Measurements from ENCODE around the gene FHL2.
"Not testable (repeated sequence)": the region's sequence is repeated elsewhere in the genome, so short reads cannot be mapped to it uniquely, and the experiment has no call there.

Gene FHL2, protein sequence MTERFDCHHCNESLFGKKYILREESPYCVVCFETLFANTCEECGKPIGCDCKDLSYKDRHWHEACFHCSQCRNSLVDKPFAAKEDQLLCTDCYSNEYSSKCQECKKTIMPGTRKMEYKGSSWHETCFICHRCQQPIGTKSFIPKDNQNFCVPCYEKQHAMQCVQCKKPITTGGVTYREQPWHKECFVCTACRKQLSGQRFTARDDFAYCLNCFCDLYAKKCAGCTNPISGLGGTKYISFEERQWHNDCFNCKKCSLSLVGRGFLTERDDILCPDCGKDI

DNA sequence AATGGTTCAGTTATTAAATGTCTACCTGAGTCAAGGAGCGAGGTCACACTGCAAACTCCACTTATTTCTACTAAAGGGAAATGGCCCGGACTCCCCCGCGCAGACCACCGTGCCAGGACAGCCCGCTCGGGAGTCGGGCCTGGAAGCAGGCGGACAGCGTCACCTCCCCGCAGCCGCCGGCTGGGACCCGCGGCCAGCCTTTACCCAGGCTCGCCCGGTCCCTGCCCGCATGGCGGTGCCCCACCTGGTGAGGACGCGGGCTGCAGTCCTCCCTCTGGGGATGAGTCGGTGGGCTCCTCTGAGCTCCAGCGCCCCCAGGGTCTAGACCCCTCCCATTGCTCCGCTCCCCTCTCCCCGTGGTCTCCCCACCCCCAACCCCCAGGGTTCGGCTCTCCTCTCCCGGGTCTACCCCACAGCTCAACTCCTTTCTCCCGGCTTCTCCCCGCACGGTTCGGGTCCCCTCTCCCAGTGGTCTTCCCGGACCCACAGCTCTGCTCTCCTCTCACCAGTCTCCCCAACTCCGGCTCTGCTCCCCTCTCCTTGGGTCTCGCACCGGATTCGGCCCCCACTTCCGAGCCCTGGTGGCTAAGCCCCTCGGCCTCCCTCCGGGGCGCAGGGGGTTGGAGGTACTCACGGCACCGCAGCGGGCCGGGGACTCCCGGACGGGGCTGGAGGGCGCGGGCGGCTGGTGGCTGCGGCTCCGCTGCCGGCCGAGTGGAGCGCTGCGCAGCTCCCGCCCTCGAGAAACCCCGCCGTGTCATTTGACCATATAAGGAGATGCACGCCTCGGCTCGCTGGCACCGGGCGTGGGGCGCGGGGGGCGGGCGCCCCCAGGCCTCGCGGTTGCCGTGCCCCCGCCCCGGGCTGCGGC is at the start of gene FHL2:
TSS of gene FHL2 (minus strand) at position 716 of the 871 bp plus-strand sequence. CDS start 12,535 bp downstream, outside the sequence.
- DNase-seq, result peak; percentile 23 to 53 (median 35)

DNA sequence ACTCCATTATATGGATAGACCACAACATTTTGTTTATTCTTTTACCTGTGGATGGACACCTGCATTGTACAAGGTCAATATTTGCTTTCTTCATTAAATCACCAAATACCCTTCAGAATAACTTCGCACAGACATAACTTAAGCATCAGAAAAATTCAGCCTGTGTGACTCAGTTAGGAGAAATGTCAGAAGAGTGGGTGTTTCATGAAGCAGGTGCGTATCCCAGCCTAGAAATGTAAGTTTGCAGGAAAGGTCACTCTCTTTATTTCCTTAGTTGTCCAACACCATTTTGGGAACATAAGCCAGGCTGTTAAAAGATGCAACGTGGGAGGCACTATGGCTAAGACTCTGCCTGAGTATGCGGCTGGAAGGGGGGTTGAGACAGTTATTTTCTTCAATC is 48.6 kb upstream of the FHL2 start:
- DNase-seq, result no peak

DNA sequence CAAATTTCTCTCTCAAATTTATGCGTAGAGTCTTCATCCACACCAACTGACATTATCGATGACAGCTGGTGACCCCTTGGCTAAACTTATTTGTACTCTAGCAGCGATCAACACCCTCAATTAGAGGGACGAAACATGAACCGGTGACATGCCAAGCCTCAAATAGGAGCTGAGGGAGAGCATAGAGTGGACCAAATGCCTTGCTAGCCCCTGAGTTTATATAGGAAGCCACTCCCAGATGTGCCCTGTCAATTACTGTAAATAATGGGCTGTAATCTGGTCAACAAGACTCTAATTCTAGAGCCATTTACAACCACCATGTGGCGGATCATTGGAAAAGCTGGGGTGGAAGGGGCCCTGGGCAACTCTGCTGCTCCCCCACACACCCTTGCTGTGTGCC is 47.6 kb upstream of the FHL2 start:
- DNase-seq, result no peak

DNA sequence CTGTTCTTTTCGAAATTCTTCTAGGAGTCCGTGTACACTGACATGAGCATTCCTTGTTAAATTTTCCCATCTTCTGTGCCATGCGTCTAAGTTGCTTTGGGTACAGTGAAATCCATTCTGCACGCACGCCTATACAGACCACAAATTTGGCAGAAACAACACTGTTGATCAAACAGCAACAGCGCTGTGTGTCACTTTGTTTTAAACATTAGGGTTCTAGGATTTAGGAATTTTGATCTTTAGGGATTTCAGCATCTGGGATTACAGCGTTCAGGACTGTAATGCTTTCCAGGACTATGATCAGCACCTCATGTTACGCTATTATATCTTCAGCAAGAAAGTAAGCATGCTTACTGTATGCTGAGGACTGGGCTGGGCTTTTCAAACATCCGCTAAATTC is 47.1 kb upstream of the FHL2 start:
- no peak for DNase-seq

DNA sequence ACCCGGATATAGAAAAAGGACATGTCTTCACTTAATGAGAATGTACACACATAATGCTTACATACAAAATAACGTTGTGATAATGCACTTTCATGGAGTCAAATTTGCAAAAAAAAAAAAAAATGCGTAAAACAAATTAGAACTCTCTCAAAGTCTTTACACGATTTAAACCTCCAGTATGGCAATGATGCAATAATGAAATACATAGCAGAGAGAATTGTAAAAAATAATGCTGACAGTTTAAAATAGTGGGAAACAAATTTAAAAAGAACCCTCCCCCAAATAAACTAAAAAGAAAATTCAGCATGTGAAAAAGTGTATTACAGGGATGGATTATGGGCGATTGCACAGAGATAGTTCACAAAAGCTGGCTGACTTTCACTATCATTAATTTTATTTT is 46.6 kb upstream of the FHL2 start:
- DNase-seq, result no peak

DNA sequence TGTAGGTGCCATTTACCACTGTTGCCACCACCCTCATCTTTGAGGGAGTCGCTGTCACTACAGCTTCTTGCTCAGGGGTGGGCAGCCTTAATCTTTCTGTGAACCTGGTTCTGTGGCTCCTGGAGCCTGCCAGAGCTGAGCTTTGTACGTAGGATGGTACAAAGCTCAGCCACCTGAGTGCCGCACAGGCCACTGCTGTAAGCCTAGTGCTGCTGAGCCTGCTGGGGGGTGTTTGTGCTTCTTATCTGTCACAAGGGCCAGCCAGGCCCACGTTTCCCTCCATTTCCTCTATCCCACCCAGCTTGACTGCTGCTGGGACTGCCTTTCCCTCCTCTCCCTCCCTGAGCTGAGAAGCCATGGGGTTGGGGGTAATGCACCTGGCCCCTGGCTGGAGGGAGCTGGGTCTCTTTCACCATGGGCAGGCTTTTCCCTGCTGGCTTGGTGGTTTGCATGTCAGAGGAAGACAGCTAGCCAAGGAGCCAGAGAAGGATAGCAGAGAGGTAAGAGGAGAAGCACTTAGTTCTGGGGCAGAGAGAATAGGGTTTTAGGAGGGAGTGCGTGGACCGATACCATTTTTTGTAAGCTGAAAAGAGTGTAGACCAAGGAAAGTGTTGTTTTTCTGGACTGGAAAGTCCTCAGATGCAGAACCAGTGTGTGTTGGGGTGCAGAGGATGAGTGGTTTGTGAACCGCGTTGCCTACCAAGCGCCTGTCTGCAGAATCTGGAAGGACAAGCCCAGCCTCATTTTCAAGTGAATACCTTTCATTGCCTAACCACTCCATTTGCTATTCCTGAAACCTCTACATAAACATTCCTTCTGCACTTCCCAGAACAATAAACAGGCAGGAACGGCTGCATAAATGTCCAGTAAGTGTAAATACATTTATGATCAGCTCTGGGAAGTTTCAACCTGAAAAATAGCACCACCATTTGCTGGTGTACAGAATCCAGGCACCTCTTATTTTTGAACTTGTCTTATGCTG is 45.1 kb upstream of the FHL2 start:
- DNase-seq, result no peak

DNA sequence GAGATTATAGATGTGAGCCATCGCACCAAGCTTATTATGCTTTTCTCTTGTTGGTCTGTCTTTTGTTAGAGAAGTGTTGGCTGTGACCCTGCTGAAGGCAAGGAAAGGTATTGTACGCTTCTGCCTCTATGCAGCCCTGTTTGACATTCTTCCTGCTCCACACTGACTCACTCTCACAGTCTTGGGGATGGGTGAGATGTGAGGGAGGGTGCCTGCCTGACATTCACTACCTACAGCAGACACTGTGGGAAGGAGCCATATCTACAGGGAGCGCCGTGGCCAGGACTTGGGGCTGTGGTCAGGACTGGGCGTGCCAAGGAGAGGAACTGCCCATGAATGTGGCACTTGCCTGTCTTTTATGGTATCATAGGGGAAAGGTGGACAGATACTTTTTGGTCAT is 43.9 kb upstream of the FHL2 start:
- DNase-seq, result no peak

DNA sequence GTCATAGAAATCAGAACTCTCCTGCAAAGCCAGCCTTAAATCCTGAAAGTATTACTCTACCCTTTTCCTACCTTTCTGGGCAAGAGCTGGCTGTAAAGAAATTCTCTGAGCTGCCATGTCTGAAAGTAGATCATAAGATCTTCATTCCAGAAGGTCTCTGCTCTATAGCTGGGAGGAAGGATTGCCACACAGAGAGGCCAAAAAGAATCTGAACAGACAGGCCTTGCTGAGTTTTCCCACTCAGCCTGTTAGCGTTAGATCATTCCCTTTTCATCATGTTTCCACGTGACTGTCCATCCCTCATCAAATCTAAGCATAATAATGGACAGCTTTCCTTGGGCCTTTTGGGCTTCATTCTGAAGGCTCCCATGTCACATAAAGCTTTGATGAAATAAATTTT is 43.2 kb upstream of the FHL2 start:
- no peak for DNase-seq

DNA sequence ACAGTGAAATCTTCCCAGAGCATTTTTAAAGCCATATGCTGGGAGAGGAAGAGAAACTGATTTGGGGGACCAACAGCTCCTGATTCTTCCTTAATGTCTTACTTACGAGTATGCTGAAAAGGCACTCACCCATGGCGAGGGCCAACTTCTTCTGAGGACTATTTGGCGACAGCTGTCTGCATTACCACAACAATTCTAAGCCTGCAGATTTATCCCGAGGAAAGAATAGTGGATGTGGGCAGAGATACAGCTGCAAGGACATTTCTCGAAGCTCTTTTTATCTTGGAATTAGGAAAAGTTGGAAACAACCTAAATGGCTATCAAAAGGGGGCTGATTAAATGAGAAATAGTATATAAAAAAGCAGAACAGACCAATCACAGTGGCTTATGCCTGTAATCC is 40.3 kb upstream of the FHL2 start:
- DNase-seq, result no peak

DNA sequence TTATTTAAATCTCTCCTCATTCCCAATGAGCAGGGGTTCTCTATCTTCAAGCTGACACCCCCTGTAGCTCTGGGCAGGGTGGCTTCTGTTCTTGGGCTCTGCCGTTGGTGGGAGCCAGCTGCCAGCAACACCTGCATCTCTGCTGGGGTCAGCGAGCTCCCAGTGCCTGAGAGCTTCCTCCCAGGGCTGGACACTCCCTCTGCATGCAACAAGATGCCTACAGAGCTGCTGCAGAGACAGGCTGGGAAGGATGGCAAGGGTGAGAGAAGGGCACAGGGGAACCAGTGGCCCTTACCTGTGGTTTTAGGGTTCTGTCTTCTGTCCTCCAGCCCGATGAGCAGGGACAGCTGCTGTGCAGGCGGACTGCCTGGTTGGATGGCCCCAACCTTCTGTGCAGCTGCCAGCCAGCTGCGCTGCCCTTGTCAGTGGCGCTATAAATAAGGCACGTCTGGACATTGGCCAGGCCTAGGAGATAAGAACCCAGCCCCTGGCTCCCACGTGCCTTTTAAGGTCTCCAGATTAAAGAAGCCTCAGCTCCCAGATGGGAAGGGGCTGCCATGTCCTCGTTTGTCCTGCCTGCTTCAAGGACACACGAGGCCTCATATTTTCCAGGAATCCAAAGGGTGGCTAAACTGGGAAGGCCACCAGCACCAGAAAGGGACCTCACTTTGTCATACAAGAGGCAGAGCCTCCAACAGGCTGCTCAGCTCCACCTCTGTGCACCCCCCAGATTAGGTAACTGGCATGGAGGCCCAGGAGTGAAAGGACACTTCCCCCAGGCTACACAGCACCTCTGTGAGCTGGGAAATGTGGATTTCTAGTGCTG is 39.5 kb upstream of the FHL2 start:
- DNase-seq, result no peak

DNA sequence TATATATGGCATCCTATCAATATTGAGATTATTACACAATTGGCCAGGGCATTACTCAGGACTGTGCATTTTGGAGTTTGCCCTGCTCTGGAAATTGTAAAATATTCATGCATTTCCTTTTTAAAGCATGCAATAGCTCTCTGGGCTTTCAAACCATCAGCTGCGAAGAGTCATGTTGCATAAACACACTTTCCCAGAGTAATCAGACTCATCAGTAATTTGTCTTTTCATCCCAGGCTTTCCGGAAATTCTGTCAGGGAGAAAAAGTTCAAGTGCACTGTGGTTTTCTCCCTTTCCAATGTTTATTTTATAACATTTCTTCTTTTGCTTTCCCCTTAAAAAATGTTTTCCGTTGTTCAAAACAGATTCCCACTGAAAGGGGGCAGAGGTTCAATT is 38.9 kb upstream of the FHL2 start:
- no peak for DNase-seq

DNA sequence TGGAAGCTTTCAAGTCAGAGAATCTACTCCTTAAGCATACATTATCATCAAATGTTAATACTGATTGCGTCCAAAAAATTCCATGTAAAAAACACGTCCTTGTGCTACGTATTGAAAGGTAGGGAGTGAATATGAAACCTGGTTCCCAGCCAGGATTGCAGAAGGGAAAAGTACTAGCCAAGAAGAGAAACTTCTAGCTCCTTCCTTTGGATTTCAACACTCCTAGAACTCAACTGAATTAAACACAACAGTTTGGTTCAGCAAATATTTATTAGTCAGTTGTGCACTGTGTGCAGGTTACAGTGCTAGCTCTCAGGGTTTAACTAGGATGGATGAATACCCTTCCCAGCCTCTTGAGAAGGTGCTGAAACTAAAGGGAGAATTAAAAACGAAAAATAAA is 33.9 kb upstream of the FHL2 start:
- DNase-seq, result no peak

DNA sequence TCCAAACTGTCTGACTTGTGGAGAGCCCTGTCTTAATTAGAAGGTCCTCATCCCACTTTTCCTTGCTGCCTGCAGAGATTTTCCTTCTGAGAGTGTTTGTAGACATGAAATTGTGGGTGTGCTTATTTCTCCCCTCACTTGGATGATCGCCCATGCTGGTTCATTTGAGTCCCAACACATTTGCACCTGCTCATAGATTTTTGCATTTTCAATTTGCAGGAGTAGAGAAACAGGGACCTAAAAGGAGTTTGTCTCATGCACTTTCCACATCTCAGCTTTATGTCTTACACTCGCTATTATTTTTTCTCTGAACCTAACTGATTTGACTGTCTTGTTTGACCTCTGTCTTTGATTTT is 33.2 kb upstream of the FHL2 start:
- DNase-seq, result no peak

DNA sequence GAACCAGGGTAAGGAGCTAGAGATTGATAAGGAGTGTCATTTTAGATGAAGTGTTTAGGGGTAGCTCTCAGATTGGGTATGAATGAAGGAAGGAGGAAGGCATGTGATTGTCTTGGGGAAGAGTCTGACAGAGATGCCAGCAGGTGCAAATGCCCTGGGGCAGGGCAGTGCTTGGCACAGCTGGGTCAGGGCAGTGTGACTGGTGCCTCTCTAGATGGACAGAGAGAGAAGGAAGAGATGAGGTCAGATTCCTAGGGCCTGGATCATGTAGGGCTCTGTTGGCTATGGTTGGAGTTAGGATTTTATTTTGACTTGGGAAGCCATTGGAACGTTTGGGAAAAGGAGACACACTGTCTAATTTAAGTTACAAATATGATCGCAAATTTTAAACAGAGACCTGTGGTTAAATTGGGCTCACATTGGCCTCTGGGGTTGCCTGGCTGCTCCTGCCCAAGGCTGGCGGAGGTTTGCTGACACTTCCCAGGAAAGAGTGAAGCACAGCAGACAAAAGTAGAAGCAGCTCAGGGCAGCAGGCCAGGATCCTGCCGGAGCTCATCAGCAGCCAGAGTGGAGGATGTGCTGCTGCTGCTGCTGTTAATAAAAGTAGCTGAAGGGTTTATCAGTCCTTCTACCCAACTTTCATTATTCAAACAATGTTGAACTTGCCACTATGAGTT is 32.7 kb upstream of the FHL2 start:
- no peak for DNase-seq

DNA sequence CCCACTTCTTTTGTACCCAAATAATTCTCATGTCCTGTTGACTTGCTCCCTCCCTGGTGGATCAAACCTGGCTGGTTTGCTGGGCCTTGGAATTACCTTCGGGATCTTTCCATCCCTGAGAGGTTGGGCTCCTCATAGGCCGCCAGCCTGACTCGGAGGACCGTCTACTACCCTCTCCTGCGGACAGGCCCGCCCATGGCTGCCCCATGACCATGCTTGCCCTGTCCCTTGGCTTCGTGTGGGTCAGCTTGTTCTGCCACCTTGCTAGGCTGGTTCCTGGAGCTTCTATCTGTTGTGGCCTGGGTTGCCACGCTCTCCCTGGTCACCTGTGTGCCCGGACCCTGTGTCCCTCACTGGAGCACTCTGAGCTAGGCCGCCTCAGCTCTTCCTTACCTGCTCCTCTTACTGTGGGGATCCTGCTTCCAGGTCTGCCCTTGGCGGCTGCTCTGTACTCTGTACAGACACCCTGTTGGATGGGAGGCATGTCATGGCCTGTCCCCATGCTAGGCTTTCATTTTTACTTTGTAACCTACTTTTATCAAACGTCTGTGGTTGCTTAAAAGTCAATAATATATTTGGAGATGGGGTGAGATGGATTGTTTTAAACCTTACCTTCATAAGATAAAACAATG is 29.7 kb upstream of the FHL2 start:
- no peak for DNase-seq

DNA sequence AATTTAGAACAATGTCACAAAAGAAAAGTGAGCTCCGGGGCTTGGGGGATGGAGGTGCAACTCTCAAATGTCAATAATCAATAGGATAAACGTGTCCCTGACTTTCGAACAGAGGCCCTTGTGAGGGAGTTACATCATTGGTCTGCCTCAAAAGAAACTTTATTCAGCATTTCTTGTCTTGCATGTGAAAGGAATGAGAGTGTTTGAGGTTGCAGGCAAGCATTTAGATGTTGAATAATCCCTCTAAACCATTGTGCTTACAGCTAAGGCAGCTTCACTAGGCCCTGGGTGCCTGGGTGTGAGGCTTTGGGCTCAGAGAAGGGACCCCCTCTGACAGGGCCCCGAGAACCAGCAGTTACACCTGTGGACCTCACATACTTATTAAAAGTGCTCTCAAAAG is 28.6 kb upstream of the FHL2 start:
- DNase-seq, result no peak

DNA sequence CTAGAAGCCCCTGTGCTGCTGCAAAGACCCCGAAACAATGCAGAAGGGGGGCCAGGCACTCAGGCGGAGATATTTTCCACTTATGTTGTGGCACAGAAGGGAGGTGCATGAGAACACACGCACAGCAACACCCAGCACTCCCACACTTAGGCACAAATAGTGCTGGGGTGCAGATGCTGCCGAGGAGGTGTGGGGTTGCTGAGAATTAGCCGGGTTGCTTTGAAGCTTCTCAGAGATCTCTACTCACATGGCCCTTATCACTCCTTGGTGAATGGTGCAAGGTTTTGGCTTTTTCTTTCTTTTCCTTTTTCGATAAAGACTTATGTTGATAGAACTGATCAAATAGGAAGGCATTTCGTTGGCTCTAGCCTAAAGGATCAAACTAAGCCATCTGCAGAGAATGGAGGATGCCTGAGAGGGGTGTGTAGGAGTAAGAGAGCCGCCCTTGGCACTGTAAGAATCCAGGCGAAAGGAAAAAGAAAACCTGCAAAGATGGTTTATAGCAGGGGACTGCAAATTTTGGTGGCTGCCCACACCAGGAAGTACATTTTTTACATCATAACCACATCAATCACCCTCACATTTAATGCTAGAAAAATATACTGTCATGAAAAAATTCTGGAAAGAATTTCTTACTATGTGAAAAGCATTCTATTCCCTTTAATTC is 27.9 kb upstream of the FHL2 start:
- no peak for DNase-seq

DNA sequence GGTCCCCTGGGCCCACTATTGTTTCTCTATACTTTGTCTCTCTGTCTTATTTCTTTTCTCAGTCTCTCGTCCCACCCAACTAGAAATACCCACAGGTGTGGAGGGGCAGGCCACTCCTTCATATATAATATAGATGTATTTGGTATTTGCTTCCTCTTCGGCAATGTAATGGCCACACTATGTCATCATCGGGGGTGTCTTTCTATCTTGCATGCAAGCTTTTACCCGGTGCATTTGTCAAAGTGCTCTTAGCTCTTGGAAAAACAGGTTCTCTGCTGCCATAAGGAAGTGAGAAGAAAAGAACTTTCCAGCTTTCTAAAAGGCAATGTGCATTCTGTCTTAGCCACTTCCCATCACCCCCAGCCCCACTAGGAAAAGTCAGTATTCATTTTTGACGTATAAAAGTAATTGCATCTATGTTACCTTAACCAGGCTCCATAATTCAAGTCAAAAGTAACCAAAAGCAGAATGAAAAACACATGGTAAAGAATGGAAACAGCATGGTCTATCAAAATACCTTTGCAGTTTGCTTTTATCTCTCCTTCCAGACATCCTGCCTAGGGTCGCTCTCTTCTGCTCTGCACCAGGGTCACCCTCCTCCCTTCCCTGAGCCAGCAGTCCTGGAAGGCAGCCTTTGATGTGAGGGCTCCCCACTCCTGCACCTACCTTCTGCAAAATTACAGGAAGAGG is 27.2 kb upstream of the FHL2 start:
- DNase-seq, result no peak

DNA sequence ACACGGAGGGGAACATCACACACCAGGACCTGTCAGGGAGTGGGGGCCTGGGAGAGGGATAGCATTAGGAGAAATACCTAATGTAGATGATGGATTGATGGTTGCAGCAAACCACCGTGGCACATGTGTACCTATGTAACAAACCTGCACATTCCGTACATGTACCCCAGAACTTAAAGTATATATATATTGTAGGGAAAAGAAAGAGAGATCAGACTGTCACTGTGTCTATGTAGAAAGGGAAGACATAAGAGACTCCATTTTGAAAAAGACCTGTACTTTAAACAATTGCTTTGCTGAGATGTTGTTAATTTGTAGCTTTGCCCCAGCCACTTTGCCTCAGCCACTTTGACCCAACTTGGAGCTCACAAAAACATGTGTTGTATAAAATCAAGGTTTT is 26.0 kb upstream of the FHL2 start:
- DNase-seq, result not testable (repeated sequence)

DNA sequence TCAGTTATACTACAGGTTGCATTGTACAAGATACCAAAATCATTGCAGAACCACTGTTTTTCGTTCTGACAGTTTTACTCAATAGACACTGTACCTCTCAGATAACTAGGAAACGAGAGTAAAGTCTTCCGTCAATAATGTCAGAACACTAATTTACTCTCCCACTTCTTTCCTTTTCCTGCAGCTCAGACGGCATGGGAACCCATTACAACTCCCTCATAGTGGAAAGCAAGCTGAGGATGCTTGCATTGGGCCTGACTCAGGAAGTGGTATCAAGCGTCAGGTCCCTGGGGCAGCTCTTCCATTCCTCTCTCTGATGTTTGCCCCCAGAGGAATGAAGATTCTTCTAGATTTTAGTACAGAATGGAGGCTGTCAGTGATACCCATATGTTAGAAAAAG is 23.9 kb upstream of the FHL2 start:
- no peak for DNase-seq
